GM21526 (cell line): ENCODE data around the gene RCAN3.
"Not testable (repeated sequence)": the region's sequence is repeated elsewhere in the genome, so short reads cannot be mapped to it uniquely, and the experiment has no call there.

ENCODE experiments used
- ATAC-seq: cut with Tn5 transposase; IDR thresholded peaks from one replicate; pipeline ENCODE4 v1.9.1; 2021; ENCODE audit warnings: moderate library complexity; ENCODE audit not compliant: unreplicated experiment, low FRiP score

Gene RCAN3

DNA sequence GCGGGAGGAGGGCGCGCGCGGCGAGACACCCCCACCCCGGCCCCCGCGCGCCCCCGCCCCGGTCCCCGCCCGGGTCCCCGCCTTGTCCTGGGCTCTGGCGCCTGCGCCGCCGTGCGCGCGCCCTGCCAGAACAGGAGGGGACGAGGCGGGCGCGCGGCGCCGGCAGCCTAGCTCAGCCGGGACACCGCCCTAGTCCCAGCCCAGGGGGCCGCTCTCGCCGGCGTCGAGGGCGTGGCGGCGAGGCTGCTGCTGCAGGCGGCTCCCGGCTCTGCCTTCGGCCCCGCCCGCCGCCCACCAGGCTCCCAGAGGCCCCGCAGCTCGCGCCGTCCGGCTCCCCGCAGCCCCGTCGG, at the start of gene RCAN3:
RCAN3 (plus strand) TSS at position 128 of the 350 bp plus-strand sequence. CDS start 11,537 bp downstream, outside the sequence.
- ATAC-seq = no peak

DNA sequence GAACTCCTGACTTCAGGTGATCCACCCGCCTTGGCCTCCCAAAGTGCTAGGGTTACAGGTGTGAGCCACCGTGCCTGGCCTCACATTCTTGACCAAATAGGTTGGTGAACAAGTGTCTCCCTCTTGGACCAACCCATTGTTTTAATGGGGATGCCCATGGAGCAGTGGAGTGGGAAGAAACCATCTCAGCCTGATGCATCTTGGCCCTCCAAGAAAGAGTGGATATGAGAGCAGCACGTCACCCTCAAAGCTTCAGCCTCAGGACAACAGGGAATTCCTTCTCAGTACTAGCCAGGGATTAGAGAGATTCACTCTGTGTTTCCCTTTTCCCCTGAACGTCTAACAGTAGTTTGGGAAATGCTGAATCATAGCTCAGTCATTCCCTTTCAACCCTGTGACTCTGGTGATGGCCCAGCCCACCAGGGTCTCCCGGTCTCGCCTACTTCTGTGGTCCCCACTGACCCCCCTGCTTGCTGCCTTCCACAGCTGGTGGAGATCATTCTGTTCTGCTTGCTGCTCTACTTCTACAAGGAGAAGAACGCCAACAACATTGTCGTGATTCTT, 49.6 kb upstream of the RCAN3 start:
- ATAC-seq = no peak

- no peak for ATAC-seq
These were observed 48.0 kb upstream of the RCAN3 start for GRCh38 chr1:24454673-24455072.

DNA sequence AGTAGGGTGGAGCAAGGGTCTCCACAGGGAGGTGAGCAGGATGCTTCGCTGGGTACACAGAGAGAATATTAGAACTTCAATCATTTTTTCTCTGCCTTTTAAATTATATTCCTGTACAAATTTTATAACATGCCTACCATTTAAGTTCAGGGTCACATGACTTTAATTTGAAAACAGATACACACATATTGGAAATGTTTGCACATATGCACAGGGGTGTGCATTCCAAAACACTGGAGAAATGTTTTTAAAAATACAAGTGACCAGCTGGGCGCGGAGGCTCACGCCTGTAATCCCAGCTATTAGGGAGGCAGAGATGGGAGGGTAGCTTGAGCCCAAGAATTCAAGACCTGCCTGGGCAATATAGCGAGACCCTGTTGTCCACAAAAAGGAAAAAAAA, 47.4 kb upstream of the RCAN3 start:
- no peak for ATAC-seq

DNA sequence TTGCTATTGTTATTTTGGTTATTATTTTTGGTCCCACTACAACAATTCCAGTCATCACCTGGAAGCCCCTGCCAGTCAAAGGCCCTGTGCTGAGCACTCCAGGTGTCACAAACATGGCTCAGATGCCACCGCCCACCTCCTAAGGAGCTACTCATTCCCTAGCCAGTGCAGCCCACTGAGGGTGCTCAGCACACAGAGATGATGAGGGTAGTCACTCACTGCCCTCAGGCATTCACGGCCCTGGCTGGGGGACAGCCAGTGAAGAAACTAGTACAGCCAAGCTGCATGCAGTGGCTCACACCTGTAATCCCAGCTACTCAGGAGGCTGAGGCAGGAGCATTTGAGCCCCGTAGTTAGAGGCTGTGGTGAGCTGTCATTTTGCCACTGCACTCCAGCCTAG, 44.8 kb upstream of the RCAN3 start:
- no peak for ATAC-seq

GRCh38 chr1:24459551-24460266, 42.9 kb upstream of the RCAN3 start:
- ATAC-seq = no peak

DNA sequence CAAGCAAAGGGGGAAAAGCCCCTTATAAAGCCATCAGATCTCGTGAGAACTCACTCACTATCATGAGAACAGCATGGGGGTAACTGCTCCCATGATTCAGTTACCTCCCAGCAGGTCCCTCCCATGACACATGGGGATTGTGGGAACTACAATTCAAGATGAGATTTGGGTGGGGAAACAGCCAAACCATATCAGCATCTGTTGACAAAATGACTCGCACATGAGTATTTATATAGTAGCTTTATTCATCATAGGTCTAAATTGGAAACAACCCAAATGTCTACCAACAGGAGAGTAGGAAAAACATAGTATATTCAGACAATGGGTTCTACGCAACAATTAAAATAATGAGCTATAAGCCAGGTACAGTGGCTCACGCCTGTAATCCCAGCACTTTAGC, 40.5 kb upstream of the RCAN3 start:
- not testable (repeated sequence) for ATAC-seq

DNA sequence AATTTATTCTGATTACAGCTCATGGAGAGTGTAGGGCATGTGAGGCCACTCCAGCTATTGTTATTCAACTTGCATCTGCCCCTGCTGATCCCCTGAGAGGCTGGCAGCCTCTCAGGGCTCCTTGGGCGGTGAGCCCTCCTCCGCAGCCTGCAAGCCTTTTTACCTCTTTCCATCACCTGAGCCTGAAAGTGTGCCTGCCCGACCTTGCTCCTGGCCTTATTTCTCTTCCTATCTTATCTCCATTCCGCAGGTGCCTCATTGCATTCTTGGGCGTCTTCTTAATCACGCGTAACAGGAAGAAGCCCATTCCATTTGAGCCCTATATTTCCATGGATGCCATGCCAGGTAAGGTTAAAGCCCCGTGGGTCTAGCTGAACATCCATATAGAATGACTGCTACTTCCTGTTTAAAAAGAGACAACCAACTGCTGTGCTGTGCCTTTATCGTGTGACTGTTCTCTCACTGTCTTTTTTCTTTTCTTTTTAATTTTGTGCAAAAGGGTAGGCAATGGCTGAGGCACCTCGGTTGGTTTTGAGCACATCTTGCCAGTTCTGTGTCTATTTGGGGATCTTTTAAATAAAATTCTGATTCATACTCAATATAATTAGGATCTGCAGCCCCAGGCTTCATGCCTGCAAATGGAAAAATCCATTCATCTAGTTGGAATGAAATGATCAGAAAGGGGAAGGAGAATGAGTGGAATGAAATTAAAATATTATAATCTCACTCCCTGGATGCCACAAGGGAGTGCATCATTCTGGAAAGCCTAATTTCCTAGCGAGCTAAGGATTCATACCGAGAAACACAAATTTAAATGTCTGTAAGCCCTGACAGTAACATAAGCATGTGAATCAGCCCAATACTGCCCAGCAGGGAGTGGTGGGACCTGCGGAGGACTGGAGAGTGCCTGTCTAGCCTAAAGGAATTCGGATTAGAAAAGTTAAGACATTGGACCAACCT, 38.6 kb upstream of the RCAN3 start:
- ATAC-seq = no peak

GRCh38 chr1:24465099-24465498, 37.5 kb upstream of the RCAN3 start:
- no peak for ATAC-seq

DNA sequence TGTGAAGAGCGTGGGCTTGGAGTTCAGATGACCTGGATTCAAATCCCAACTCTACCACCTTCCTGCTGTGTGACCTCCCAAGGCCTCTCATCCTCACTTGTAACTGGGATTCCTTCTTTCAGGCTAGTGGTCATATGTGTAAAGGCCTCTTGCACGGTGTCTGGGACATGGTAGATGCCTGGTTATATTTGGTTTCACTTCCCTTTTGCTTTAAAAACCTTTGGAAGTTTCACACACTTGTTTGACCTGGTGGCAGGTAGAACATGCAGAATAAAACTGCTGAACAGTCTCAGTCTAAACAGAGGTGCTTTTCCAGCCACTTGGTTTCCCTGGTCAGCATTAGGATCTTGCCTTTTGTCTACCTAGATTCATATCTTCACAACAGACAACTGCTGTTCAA, 37.0 kb upstream of the RCAN3 start:
- no peak for ATAC-seq

DNA sequence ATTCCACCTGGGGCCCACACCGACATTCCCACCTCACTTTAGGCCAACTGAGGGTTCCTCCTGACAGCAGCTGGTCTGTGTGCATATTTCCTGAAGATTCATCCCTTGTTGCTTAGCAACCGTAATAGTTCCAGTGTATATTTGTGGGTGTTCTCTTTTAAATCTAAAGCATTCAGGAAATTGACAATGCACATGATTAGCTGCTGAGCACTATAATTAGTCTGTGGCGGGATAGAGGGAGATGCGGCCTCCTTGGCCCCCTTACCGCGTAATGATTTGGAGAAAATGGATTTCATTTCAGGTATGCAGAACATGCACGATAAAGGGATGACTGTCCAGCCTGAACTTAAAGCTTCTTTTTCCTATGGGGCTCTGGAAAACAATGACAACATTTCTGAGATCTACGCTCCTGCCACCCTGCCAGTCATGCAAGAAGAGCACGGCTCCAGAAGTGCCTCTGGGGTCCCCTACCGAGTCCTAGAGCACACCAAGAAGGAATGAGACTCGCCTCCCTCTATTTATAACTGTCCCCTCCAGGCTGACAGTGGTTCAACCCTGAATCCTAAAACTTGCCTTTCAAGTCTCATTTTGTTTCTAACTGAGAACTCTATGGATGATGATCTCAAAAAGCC, 33.8 kb upstream of the RCAN3 start:
- ATAC-seq = no peak

DNA sequence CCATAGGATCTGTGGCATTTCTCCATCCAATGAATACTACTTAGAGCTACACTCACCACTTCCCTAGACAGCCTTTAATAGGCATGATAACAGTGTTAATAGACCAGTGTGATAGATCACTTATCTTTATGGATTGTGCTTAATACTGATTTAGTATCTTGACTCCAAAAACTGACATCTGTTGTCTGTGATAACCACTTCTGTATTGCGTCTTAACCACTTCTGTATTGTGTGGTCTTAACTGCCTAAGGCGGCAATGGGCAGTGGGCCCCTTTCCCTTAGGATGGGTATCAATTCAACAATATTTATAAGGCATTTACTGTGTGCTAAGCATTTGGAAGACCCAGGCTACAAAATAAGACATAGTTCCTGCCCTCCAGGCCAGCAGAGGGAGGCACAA, 32.0 kb upstream of the RCAN3 start:
- ATAC-seq = no peak

GRCh38 chr1:24472527-24473251, 29.9 kb upstream of the RCAN3 start:
- no peak for ATAC-seq

DNA sequence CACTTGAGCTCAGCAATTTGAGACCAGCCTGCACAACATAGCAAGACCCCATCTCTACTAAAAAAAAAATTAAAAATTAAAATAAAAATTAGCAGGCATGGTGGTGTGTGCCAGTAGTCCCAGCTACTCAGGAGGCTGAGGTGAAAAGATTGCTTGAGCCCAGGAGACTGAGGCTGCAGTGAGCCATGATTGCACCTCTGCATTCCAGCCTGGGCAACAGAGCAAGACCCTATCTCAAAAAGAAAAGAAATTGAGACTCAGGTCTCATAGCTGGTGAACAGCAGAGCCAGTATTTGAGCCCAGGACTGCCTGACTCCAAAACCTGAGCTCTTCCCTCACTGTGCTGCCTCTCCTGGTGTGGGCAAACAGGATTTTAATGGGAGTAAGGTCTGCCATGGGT, 28.4 kb upstream of the RCAN3 start:
- ATAC-seq = no peak

- ATAC-seq = no peak
These were observed 26.9 kb upstream of the RCAN3 start for GRCh38 chr1:24475700-24476099.

GRCh38 chr1:24476571-24476970, 26.1 kb upstream of the RCAN3 start:
- ATAC-seq = no peak

GRCh38 chr1:24477309-24477708, 25.3 kb upstream of the RCAN3 start:
- no peak for ATAC-seq

DNA sequence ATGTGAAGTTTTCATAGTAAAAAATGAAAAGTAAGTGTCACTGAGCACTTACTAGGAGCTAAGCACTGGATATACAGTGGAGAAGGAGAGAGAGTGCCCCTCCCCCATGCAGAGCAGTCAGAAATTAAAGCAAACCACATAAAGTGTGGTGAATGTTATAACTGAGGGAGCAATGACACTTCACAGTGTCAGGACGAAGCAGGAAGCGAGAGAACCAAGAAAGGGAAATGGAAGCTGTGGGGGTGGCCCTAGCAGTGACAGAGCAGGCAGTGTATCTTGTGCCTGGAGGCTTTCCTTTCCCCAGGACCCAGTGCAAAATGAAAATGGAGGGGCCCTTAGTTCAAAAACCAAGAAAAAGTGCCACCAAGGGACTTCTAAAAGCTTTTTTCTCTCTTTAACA, 21.5 kb upstream of the RCAN3 start:
- no peak for ATAC-seq

- ATAC-seq = no peak
These were observed 20.6 kb upstream of the RCAN3 start for GRCh38 chr1:24481843-24482610.

- no peak for ATAC-seq
These were observed 19.2 kb upstream of the RCAN3 start for GRCh38 chr1:24483441-24483840.
